Measurements from ENCODE around the gene PTPRG.

DNA sequence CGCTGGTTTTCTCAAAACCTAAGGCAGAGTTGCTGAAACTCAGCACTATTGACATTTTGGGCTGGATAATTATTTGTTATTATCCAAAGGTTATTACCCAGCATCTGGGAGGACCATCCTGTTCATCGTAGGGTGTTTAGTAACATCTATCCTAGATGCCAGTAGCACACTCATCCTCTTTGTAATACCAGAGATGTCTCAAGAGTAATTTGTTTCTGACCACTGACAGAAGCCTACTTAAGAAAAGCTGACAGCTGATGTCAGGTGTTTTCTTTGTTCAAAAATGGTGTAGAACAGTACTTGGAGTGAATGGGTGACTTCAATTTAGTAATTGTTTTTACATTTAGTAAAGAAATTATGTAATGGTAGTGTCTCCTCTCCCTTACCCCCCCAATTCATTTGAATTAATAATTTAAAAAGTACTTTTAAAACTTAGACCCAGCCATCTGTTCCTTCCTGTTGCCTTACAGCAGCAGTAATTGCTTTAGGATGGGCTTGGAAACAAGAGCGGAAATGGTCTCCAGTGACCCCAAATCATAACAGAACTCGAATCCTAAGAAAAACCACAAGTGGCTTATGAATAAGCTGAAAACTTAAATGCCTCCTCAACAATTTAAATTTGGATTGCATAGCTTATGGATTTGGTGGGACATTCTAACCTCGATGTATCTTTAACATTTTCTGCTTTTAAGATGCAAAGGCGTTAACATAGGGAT lies 105.4 kb downstream of the PTPRG start:
- TF ChIP-seq CTCF (conservative IDR thresholded peaks at IDR 0.05; ENCODE audit: low read length), result no peak
- TF ChIP-seq EZH2phosphoT487 (IDR thresholded peaks at IDR 0.05; ENCODE audit: borderline replicate concordance), result no peak

Measured in Loucy (cell line).